Neuron (in vitro differentiated cells): ENCODE results near the gene HECA.

Experiments used
- H2AFZ ChIP-seq: one replicate; pipeline ENCODE4 v1.6.1; 2013; ENCODE audit warnings: low read depth, mild to moderate bottlenecking, inconsistent platforms, low read length, moderate library complexity
- H3K27me3 ChIP-seq: one replicate; pipeline ENCODE4 v1.6.1; 2013; ENCODE audit warnings: low read length; ENCODE audit not compliant: insufficient read depth
- H3K36me3 ChIP-seq: one replicate; pipeline ENCODE4 v1.6.1; 2013; ENCODE audit warnings: low read length; ENCODE audit not compliant: insufficient read depth
- H3K4me1 ChIP-seq: one replicate; pipeline ENCODE4 v1.6.1; 2013; ENCODE audit warnings: low read length; ENCODE audit not compliant: insufficient read depth
- H3K4me3 ChIP-seq: 2 replicates; pipeline ENCODE4 v1.5.1; 2013; ENCODE audit warnings: mild to moderate bottlenecking, low read length, moderate library complexity
- H3K9me3 ChIP-seq: one replicate; pipeline ENCODE4 v1.6.1; 2013; ENCODE audit warnings: low read length

The HECA gene

GRCh38 chr6:139174961-139175360 lies 40.1 kb downstream of the HECA start:
- H3K36me3 ChIP-seq, result peaks cover 5% of the 10 kb centered on the region
- H2AFZ ChIP-seq, result no peak overlapping the region
- H3K4me3 ChIP-seq, result no peak overlapping the region
- H3K27me3 ChIP-seq, result no peaks in the 10 kb centered on the region
- H3K4me1 ChIP-seq, result no peaks in the 10 kb centered on the region
- H3K9me3 ChIP-seq, result no peaks in the 10 kb centered on the region

- Histone ChIP-seq H2AFZ (no peak overlapping the region), H3K36me3 (peaks cover 5% of the 10 kb centered on the region), H3K9me3 (no peaks in the 10 kb centered on the region), H3K4me3 (no peak overlapping the region), H3K27me3 (no peaks in the 10 kb centered on the region), H3K4me1 (no peaks in the 10 kb centered on the region)
These were observed 40.6 kb downstream of the HECA start for GRCh38 chr6:139175389-139175948.

- Histone ChIP-seq H3K9me3 (no peaks in the 10 kb centered on the region), H3K36me3 (no peaks in the 10 kb centered on the region), H3K4me1 (no peaks in the 10 kb centered on the region), H3K4me3 (no peak overlapping the region), H2AFZ (no peak overlapping the region), H3K27me3 (no peaks in the 10 kb centered on the region)
These were observed 46.4 kb downstream of the HECA start for GRCh38 chr6:139181236-139181635.

- Histone ChIP-seq H3K9me3 (no peaks in the 10 kb centered on the region), H2AFZ (no peak overlapping the region), H3K27me3 (no peaks in the 10 kb centered on the region), H3K4me3 (no peak overlapping the region), H3K4me1 (no peaks in the 10 kb centered on the region), H3K36me3 (no peaks in the 10 kb centered on the region)
These were observed 49.2 kb downstream of the HECA start for GRCh38 chr6:139184047-139184446.

- Histone ChIP-seq H2AFZ (no peak overlapping the region), H3K4me1 (no peaks in the 10 kb centered on the region), H3K36me3 (no peaks in the 10 kb centered on the region), H3K4me3 (no peak overlapping the region), H3K27me3 (no peaks in the 10 kb centered on the region), H3K9me3 (no peaks in the 10 kb centered on the region)
These were observed 49.6 kb downstream of the HECA start for GRCh38 chr6:139184459-139184858.

- no peaks in the 10 kb centered on the region for H3K36me3 ChIP-seq
- H2AFZ ChIP-seq, result no peak overlapping the region
- H3K27me3 ChIP-seq, result no peaks in the 10 kb centered on the region
- H3K4me1 ChIP-seq, result no peaks in the 10 kb centered on the region
- H3K4me3 ChIP-seq, result no peak overlapping the region
- H3K9me3 ChIP-seq, result no peaks in the 10 kb centered on the region
These were observed 51.4 kb downstream of the HECA start for GRCh38 chr6:139186242-139186641.

GRCh38 chr6:139186692-139187091 lies 51.8 kb downstream of the HECA start:
- no peaks in the 10 kb centered on the region for H3K4me1 ChIP-seq
- no peak overlapping the region for H3K4me3 ChIP-seq
- no peak overlapping the region for H2AFZ ChIP-seq
- no peaks in the 10 kb centered on the region for H3K9me3 ChIP-seq
- H3K36me3 ChIP-seq, result no peaks in the 10 kb centered on the region
- no peaks in the 10 kb centered on the region for H3K27me3 ChIP-seq

GRCh38 chr6:139187489-139187888 lies 52.6 kb downstream of the HECA start:
- Histone ChIP-seq H3K9me3 (no peaks in the 10 kb centered on the region), H2AFZ (no peak overlapping the region), H3K27me3 (no peaks in the 10 kb centered on the region), H3K4me1 (no peaks in the 10 kb centered on the region), H3K4me3 (no peak overlapping the region), H3K36me3 (no peaks in the 10 kb centered on the region)

- H2AFZ ChIP-seq, result no peak overlapping the region
- no peaks in the 10 kb centered on the region for H3K4me1 ChIP-seq
- H3K27me3 ChIP-seq, result no peaks in the 10 kb centered on the region
- H3K4me3 ChIP-seq, result no peak overlapping the region
- no peaks in the 10 kb centered on the region for H3K36me3 ChIP-seq
- no peaks in the 10 kb centered on the region for H3K9me3 ChIP-seq
These were observed 54.8 kb downstream of the HECA start for GRCh38 chr6:139189665-139190064.

- H3K36me3 ChIP-seq, result no peaks in the 10 kb centered on the region
- H3K4me1 ChIP-seq, result no peaks in the 10 kb centered on the region
- H2AFZ ChIP-seq, result no peak overlapping the region
- no peaks in the 10 kb centered on the region for H3K9me3 ChIP-seq
- H3K27me3 ChIP-seq, result no peaks in the 10 kb centered on the region
- no peak overlapping the region for H3K4me3 ChIP-seq
These were observed 59.9 kb downstream of the HECA start for GRCh38 chr6:139194740-139195139.

- H2AFZ ChIP-seq, result no peak overlapping the region
- H3K4me3 ChIP-seq, result no peak overlapping the region
- no peaks in the 10 kb centered on the region for H3K4me1 ChIP-seq
- H3K9me3 ChIP-seq, result no peaks in the 10 kb centered on the region
- H3K36me3 ChIP-seq, result no peaks in the 10 kb centered on the region
- no peaks in the 10 kb centered on the region for H3K27me3 ChIP-seq
These were observed 63.8 kb downstream of the HECA start for GRCh38 chr6:139198529-139199288.

- H3K27me3 ChIP-seq, result no peaks in the 10 kb centered on the region
- no peak overlapping the region for H3K4me3 ChIP-seq
- no peak overlapping the region for H2AFZ ChIP-seq
- H3K4me1 ChIP-seq, result no peaks in the 10 kb centered on the region
- H3K9me3 ChIP-seq, result no peaks in the 10 kb centered on the region
- H3K36me3 ChIP-seq, result no peaks in the 10 kb centered on the region
These were observed 66.5 kb downstream of the HECA start for GRCh38 chr6:139201378-139201777.

- Histone ChIP-seq H3K36me3 (no peaks in the 10 kb centered on the region), H3K9me3 (no peaks in the 10 kb centered on the region), H3K27me3 (no peaks in the 10 kb centered on the region), H3K4me3 (no peak overlapping the region), H2AFZ (no peak overlapping the region), H3K4me1 (no peaks in the 10 kb centered on the region)
These were observed 70.1 kb downstream of the HECA start for GRCh38 chr6:139204978-139205377.

GRCh38 chr6:139205843-139206242 lies 71.0 kb downstream of the HECA start:
- Histone ChIP-seq H3K4me1 (no peaks in the 10 kb centered on the region), H3K4me3 (no peak overlapping the region), H2AFZ (no peak overlapping the region), H3K9me3 (no peaks in the 10 kb centered on the region), H3K27me3 (no peaks in the 10 kb centered on the region), H3K36me3 (no peaks in the 10 kb centered on the region)
